Muscle of back (tissue), 13 donors: ENCODE data around the gene ERBB3. TPM values are rescaled to one million over a fixed set of nuclear protein-coding genes. Genes with fewer than 3 reads are reported as not detected.
"Not testable (repeated sequence)": the region's sequence is repeated elsewhere in the genome, so short reads cannot be mapped to it uniquely, and the experiment has no call there.

Experiments
- DNase-seq, 3 donors: peaks; one replicate each; pipeline versions ENCODE4 v3.0.0 to v3.0.0-alpha.2; 2013
- long read RNA-seq, 9 donors: transcript quantifications; one replicate each; lab custom pipeline, GENCODE V29; 2026
- polyA plus RNA-seq, 10 donors: library from polyadenylated mRNA; unstranded; fragments of 120-200 nt; gene quantifications; one replicate each; pipeline ENCODE4 v1.2.1, GENCODE V29; 2013; ENCODE audit not compliant: insufficient read length in 10 of 10

The ERBB3 gene
- 100 to 1,000 TPM in 9 of 10 donors, 10 to 100 TPM in 1; 83.9 to 228 (median 151) TPM for polyA plus RNA-seq
- long read RNA-seq, donor 1, full-length matches to known transcripts: 13 of 13 reads
- long read RNA-seq, donor 1, partial matches to known transcripts: 0 of 13 reads
- long read RNA-seq, donor 1, other reads (novel, unspliced or antisense): 0 of 13 reads
- long read RNA-seq, donor 2, full-length matches to known transcripts: 9 of 25 reads
- long read RNA-seq, donor 2, partial matches to known transcripts: 16 of 25 reads
- long read RNA-seq, donor 2, other reads (novel, unspliced or antisense): 0 of 25 reads
- long read RNA-seq, donor 3: 0 reads
- long read RNA-seq, donor 4, full-length matches to known transcripts: 5 of 5 reads
- long read RNA-seq, donor 4, partial matches to known transcripts: 0 of 5 reads
- long read RNA-seq, donor 4, other reads (novel, unspliced or antisense): 0 of 5 reads
- long read RNA-seq, donor 5, full-length matches to known transcripts: 14 of 19 reads
- long read RNA-seq, donor 5, partial matches to known transcripts: 5 of 19 reads
- long read RNA-seq, donor 5, other reads (novel, unspliced or antisense): 0 of 19 reads
- long read RNA-seq, donor 6, full-length matches to known transcripts: 7 of 13 reads
- long read RNA-seq, donor 6, partial matches to known transcripts: 6 of 13 reads
- long read RNA-seq, donor 6, other reads (novel, unspliced or antisense): 0 of 13 reads
- long read RNA-seq, donor 7, full-length matches to known transcripts: 8 of 8 reads
- long read RNA-seq, donor 7, partial matches to known transcripts: 0 of 8 reads
- long read RNA-seq, donor 7, other reads (novel, unspliced or antisense): 0 of 8 reads
- long read RNA-seq, donor 8, full-length matches to known transcripts: 5 of 5 reads
- long read RNA-seq, donor 8, partial matches to known transcripts: 0 of 5 reads
- long read RNA-seq, donor 8, other reads (novel, unspliced or antisense): 0 of 5 reads
- long read RNA-seq, donor 9, full-length matches to known transcripts: 1 of 1 reads
- long read RNA-seq, donor 9, partial matches to known transcripts: 0 of 1 reads
- long read RNA-seq, donor 9, other reads (novel, unspliced or antisense): 0 of 1 reads

GRCh38 chr12:56079723-56080555 is at the start of gene ERBB3:
TSS of gene ERBB3 (plus strand) at chr12:56080165. CDS start at chr12:56080301, 136 bp downstream.
- peak; percentile 67 to 89 (median 79) for DNase-seq

DNA sequence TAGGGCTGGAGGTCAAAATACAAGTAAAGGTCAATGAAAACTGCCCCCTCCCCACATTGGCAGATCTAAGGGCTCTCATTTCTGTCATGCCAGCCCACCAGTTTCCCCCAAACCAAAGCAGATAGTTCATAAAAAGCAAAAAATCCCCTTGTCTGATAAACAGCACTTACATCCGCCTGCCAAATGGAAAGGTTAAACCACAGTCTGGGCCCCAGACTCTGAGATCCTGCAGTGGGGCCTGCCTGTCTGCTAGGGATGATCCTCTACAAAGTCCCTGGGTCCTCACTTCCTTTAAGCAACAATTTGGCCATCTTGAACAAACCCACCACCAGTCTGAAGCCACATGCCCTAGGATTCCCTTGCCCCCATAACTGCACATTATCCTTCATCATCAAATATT is 48.0 kb upstream of the ERBB3 start:
- DNase-seq: no peak

GRCh38 chr12:56034586-56035332 is 45.2 kb upstream of the ERBB3 start:
- no peak for DNase-seq

GRCh38 chr12:56037161-56037560 is 42.8 kb upstream of the ERBB3 start:
- no peak for DNase-seq

GRCh38 chr12:56038022-56038655 is 41.8 kb upstream of the ERBB3 start:
- DNase-seq: no peak

GRCh38 chr12:56040151-56040550 is 39.8 kb upstream of the ERBB3 start:
- no peak for DNase-seq

GRCh38 chr12:56040963-56041551 is 38.9 kb upstream of the ERBB3 start:
- no peak for DNase-seq

DNA sequence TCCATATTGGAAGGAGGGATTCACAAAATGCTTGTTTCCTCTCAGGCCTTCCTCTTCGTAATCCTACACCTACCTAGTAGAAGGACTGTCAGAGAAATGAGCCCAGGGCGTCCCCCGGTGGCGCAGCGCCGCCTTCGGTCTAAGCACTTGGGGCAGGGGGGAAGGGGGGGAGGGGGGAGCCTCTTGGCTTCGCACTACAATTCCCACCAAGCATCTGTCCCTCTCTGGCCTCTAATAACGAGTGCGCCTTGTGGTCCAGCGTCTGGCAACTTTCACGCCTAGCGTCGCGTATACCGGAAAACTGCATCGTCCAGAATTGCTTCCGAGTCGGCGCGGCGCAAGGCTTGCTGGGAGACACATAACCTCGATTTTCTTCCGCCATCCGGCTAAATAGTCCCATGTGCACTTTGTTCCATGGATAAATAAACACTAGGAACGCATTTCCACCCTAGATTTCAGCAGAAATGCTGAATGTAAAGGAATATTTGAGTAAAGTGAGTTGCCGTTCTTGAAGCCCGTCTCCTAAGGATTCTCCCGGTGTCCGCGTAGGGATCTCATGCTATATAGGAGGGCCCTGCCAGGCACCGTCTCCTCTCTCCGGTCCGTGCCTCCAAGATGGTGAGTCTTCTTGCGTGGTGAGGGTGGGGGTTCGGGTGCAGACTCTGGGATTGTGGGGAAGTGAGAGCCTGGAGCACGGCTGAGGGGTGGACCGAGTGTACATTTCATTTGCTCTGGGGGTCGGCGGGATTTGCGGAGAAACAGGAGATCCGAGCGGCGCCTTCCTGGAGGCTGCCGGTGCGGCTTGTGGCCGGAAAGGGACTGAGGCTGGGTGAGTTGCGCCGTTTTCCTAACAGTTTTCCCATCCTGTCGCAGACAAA is 38.2 kb upstream of the ERBB3 start, which contains the start of gene RPS26:
TSS of gene RPS26 (plus strand) at position 367 of the 878 bp plus-strand sequence. CDS start at position 616, 249 bp downstream.
- DNase-seq: peak; percentile 99 to 100 (median 99)

DNA sequence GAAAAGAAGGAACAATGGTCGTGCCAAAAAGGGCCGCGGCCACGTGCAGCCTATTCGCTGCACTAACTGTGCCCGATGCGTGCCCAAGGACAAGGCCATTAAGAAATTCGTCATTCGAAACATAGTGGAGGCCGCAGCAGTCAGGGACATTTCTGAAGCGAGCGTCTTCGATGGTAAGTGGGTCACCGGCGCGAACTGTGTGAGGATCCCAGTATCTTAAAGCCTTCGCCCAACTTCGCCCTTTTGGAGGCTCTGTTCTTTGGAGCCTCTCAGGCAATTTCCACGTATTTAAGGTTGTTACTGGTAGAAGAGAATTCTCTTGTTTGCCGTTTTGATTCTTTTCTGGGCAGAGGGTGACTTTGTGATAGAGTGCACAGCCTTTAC is 37.5 kb upstream of the ERBB3 start:
- DNase-seq: not testable (repeated sequence)

DNA sequence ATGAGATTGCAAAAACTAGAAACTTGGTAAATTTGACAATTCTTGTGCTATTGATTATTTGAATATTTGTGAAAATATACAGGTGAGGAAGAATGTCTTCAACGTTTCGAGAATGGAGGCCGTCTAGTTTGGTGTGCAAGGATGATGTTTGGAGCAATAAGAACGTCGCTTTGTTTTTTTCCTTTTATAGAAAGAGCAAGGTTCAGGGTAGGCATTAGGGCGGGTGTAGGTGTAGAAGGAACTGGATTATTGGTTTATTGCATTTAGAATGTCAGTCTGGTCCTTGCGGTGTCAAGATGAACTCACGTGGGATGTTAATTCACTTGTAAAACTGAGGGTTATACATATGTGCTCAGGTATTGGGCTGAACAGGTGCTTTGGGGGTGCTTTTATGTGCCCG is 37.1 kb upstream of the ERBB3 start:
- no peak for DNase-seq

DNA sequence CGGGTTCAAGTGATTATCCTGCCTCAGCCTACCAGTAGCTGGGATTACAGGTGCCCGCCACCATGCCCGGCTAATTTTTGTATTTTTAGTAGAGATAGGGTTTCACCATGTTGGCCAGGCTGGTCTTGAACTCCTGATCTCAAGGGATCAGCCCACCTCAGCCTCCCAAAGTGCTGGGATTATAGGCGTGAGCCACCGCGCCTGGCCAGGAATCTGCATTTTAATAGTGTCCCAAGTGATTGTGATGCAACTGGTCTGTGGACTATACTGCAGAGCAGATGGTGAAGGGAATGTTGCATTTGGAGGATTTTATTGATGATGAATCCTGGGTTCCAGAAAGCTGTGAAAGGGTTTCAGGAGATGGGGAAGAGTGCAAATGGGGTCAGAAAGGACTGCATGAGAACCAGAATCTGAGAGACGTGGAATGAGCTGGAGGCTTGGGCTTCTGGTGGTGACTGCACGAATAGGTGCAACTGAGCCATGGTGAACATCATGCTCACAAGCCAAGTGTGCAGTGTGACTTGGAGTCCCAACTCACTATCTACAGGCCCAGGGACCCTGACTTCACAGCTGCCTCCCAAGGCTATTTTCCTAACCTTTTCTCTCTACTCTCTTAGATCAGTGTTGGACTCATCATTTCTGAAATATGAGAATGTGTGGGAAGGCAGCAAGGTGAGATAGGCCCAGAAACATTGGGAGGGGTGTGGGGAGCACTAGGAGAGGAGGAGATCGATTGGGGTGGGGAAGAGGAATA is 33.8 kb upstream of the ERBB3 start:
- DNase-seq: no peak

DNA sequence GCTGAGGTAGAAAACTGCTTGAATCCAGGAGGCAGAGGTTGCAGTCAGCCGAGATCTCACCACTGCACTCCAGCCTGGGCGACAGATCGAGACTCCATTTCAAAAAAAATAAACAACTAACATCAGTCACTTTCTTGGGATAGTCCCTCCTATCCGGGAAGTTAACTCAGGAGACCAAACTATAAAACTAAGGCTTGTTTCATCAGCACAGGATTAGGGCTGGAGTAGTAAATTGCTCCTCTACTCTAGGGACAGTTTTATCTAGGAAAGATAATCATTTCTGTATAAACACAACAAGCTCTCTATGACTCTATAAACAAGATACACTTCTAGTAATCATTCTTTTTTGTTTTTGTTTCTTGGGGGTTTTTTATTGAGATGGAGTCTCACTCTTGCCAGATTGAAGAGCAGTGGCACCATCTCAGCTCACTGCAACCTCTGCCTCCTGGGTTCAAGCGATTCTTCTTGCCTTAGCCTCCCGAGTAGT is 26.5 kb upstream of the ERBB3 start:
- no peak for DNase-seq

- DNase-seq: not testable (repeated sequence)
These were observed 20.0 kb upstream of the ERBB3 start for GRCh38 chr12:56059964-56060363.

GRCh38 chr12:56061982-56062381 is 18.0 kb upstream of the ERBB3 start:
- DNase-seq: no peak

DNA sequence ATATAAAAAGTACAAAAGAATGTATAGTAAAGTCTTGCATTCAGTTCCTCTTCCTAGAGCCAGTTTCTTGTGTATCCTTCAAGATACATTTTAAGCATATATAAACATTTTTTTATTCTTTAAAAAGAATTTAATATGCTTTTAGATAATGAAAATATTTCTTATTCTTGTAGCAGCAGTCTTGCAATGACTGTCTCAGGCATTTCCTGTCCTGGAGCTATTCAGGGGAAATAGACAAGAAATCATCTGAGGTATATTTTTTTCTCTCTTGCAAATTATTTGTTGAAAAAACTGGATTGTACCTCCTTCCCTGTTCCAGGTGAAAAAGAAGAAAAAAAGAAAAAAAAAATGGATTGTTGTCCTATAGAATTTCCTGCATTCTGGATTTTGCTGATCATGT is 17.0 kb upstream of the ERBB3 start:
- no peak for DNase-seq

DNA sequence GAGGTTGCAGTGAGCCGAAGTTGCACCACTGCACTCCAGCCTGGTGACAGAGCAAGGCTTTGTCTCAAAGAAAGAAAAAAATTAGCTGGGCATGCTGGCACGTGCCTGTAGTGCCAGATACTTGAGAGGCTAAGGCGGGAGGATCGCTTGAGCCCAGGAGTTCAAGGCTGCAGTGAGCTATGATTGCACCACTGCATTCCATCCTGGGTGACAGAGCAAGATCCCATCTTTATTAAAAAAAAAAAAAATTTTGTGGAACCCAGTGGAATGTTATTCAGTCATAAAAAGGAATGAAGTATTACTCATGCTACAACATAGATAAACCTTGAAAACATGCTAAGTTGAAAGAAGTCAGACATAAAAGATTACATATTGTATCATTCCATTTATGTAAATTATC is 8.3 kb upstream of the ERBB3 start:
- DNase-seq: no peak

DNA sequence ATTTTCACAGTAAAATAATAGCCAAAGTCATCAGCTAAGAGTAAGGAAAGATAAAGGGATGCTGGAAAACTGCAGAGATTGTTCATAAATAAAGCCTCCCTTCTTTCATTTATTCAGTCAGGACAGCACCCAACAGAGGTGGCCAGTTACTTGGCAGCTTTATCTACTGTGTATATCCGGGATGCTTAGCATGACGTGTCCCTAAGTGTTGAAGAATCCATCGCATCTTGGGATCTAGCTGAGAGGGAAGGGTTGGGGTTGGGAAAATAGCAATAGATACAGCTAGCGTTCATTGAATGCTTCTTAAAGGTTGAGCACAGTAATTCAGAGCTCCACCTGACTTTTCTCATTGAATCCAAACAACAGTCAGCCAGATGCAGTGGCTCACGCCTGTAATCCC is 5.6 kb upstream of the ERBB3 start:
- no peak for DNase-seq

DNA sequence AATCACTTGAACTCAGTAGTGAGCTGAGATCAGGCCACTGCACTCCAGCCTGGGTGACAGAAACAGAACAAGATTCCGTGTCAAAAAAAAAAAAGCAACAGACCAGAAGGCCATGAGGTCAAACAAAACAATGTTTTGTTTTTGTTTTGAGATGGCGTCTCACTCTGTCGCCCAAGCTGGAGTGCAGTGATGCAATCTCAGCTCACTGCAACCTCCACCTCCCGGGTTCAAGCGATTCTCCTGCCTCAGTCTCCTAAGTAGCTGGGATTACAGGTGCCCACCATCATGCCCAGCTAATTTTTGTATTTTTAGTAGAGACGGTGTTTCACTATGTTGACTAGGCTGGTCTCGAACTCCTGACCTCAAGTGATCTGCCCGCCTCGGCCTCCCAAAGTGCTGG is 2.0 kb upstream of the ERBB3 start:
- not testable (repeated sequence) for DNase-seq
